Activated T-helper 1 cell treated with Interleukin-2 at 50 U/mL for 16 hours (primary cell): ENCODE results near the gene CRKL.
"Not testable (repeated sequence)": the region's sequence is repeated elsewhere in the genome, so short reads cannot be mapped to it uniquely, and the experiment has no call there.

Experiments
- DNase-seq: peaks from one replicate; pipeline ENCODE4 v3.0.0-alpha.2; 2020; ENCODE audit warnings: low read depth

The CRKL gene

GRCh38 chr22:20901093-20902033, 15.8 kb upstream of the CRKL start:
- DNase-seq: not testable (repeated sequence)

GRCh38 chr22:20903093-20903492, 14.1 kb upstream of the CRKL start:
- no peak for DNase-seq

- DNase-seq: no peak
These were observed 12.9 kb upstream of the CRKL start for GRCh38 chr22:20904008-20904979.

GRCh38 chr22:20904980-20905355, 12.2 kb upstream of the CRKL start:
- no peak for DNase-seq

- DNase-seq: no peak
These were observed 11.5 kb upstream of the CRKL start for GRCh38 chr22:20905415-20906386.

GRCh38 chr22:20906387-20906767, 10.8 kb upstream of the CRKL start:
- no peak for DNase-seq

- DNase-seq: not testable (repeated sequence)
These were observed 8.5 kb upstream of the CRKL start for GRCh38 chr22:20908717-20909116.

- no peak for DNase-seq
These were observed 7.5 kb upstream of the CRKL start for GRCh38 chr22:20909543-20910303.

GRCh38 chr22:20912494-20912893, 4.7 kb upstream of the CRKL start:
- no peak for DNase-seq

- no peak for DNase-seq
These were observed 1.5 kb downstream of the CRKL start for GRCh38 chr22:20918663-20919218.

- no peak for DNase-seq
These were observed 2.5 kb downstream of the CRKL start for GRCh38 chr22:20919718-20920117.

- DNase-seq: no peak
These were observed 3.6 kb downstream of the CRKL start for GRCh38 chr22:20920881-20921203.

- no peak for DNase-seq
These were observed 5.0 kb downstream of the CRKL start for GRCh38 chr22:20922141-20922751.

- DNase-seq: no peak
These were observed 9.0 kb downstream of the CRKL start for GRCh38 chr22:20926243-20926642.

- no peak for DNase-seq
These were observed 10.8 kb downstream of the CRKL start for GRCh38 chr22:20927940-20928572.

GRCh38 chr22:20928573-20928967, 11.4 kb downstream of the CRKL start:
- no peak for DNase-seq

GRCh38 chr22:20930004-20930403, 12.8 kb downstream of the CRKL start:
- no peak for DNase-seq

GRCh38 chr22:20930435-20930834, 13.2 kb downstream of the CRKL start:
- not testable (repeated sequence) for DNase-seq

- no peak for DNase-seq
These were observed 14.0 kb downstream of the CRKL start for GRCh38 chr22:20931126-20931654.
